T-helper 1 cell treated with Interleukin-12 subunit alpha and Interleukin-12 subunit beta and Interleukin-4 antibody, amounts not matched to agents 30 μg/mL and 1 μg/mL, for 36 hours (primary cell): Measurements from ENCODE around the gene NUP62.

ENCODE experiments used
- H3K27ac Mint-ChIP-seq: one replicate; pipeline ENCODE4 v1.8.0; 2021; ENCODE audit warnings: mild to moderate bottlenecking, mixed read lengths
- H3K27me3 Mint-ChIP-seq: one replicate; pipeline ENCODE4 v1.8.0; 2021; ENCODE audit warnings: low read depth, mixed read lengths
- H3K36me3 Mint-ChIP-seq: one replicate; pipeline ENCODE4 v1.8.0; 2021; ENCODE audit warnings: low read depth, mixed read lengths
- H3K4me1 Mint-ChIP-seq: one replicate; pipeline ENCODE4 v1.8.0; 2021; ENCODE audit warnings: low read depth, mixed read lengths
- H3K4me3 Mint-ChIP-seq: one replicate; pipeline ENCODE4 v1.8.0; 2021; ENCODE audit warnings: mild to moderate bottlenecking, moderate library complexity, mixed read lengths
- H3K9me3 Mint-ChIP-seq: one replicate; pipeline ENCODE4 v1.8.0; 2021; ENCODE audit warnings: mixed read lengths

Gene NUP62

GRCh38 chr19:49908480-49909420 lies 20.6 kb downstream of the NUP62 start:
- Mint-ChIP-seq H3K4me3 (no peak overlapping the region), H3K27ac (peak overlapping the region; percentile 45), H3K36me3 (peaks cover 41% of the 10 kb centered on the region), H3K27me3 (no peaks in the 10 kb centered on the region), H3K9me3 (no peaks in the 10 kb centered on the region), H3K4me1 (peaks cover 42% of the 10 kb centered on the region)

- H3K27ac Mint-ChIP-seq, result no peak overlapping the region
- H3K4me1 Mint-ChIP-seq, result peaks cover 36% of the 10 kb centered on the region
- H3K36me3 Mint-ChIP-seq, result peaks cover 33% of the 10 kb centered on the region
- no peak overlapping the region for H3K4me3 Mint-ChIP-seq
- no peaks in the 10 kb centered on the region for H3K27me3 Mint-ChIP-seq
- H3K9me3 Mint-ChIP-seq, result no peaks in the 10 kb centered on the region
Observed at GRCh38 chr19:49907745-49908446, 21.4 kb downstream of the NUP62 start.

GRCh38 chr19:49906879-49907564 lies 22.3 kb downstream of the NUP62 start:
- no peaks in the 10 kb centered on the region for H3K27me3 Mint-ChIP-seq
- peaks cover 28% of the 10 kb centered on the region for H3K36me3 Mint-ChIP-seq
- H3K4me1 Mint-ChIP-seq, result peaks cover 30% of the 10 kb centered on the region
- no peaks in the 10 kb centered on the region for H3K9me3 Mint-ChIP-seq
- no peak overlapping the region for H3K27ac Mint-ChIP-seq
- H3K4me3 Mint-ChIP-seq, result no peak overlapping the region

DNA sequence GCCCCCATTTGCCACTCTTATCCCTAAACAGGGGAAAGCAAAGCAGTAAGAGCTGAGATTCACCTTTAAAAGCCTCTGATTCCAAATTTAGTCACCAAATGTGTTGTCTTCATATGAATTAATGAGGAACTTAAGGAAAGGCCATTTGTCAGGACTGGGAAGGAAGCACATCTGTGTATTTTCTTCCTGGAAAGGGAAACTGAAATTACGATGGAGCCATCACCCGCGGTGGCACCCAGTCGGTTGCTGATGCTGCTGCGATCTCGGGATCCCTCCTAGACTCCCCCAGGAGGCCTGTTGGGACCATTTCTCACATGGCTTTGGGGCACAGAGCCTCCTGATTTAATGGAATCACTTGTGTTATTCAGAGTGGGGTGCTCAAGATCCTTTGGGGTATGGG lies 25.2 kb downstream of the NUP62 start:
- H3K9me3 Mint-ChIP-seq, result no peaks in the 10 kb centered on the region
- H3K4me3 Mint-ChIP-seq, result no peak overlapping the region
- peaks cover 20% of the 10 kb centered on the region for H3K4me1 Mint-ChIP-seq
- no peak overlapping the region for H3K27ac Mint-ChIP-seq
- H3K27me3 Mint-ChIP-seq, result no peaks in the 10 kb centered on the region
- H3K36me3 Mint-ChIP-seq, result peaks cover 19% of the 10 kb centered on the region

DNA sequence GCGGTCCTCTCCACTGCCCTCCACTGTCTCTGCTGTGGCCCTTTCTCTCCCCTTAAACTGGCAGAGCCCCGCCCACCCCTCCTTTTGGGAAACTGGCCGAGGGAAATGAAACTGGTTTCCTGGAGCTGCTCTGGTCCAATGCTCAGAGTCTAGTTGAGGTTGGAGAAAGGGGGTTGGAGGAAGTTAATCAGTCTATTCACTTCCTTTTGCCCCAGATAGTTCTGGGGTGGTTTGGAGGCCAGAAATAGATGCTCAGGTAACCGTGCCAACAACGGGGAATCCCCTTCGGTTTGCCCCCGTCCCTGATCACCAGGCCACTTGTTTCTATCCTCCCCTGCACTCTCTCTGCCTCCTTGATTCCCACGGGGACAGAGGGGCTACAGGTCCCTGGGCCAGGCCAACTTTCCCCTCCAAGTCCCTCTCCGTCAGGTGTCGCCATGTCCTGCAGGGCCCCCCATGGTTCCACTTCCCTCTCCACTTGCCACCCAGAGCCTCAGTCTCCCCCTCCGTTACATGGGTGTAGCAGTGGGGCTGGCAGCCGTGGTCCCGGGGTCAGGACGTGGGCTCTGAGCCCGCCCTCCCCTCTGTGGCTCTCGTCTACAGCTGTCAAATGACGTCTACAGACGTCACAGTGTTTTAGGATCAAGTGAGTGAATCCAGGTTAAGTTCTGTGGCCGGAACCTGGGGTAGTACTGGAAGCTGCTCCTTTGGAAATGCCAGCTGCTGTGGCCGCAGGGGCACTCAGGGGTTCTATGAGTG lies 32.3 kb downstream of the NUP62 start, which contains the start of gene IL4I1:
Gene IL4I1 (minus strand): TSS at position 25 of the 759 bp plus-strand sequence. CDS start 727 bp downstream, outside the sequence.
- peaks cover 39% of the 10 kb centered on the region for H3K4me1 Mint-ChIP-seq
- peaks cover 4% of the 10 kb centered on the region for H3K36me3 Mint-ChIP-seq
- H3K9me3 Mint-ChIP-seq, result no peaks in the 10 kb centered on the region
- no peaks in the 10 kb centered on the region for H3K27me3 Mint-ChIP-seq
- H3K27ac Mint-ChIP-seq, result peak within 1 kb of the TSS; percentile 98
- H3K4me3 Mint-ChIP-seq, result peak within 1 kb of the TSS; percentile 87

GRCh38 chr19:49895566-49896297 lies 33.6 kb downstream of the NUP62 start:
- Mint-ChIP-seq H3K4me3 (peak overlapping the region; percentile 31), H3K27ac (peak overlapping the region; percentile 98), H3K4me1 (peaks cover 37% of the 10 kb centered on the region), H3K36me3 (peaks cover 4% of the 10 kb centered on the region), H3K27me3 (no peaks in the 10 kb centered on the region), H3K9me3 (no peaks in the 10 kb centered on the region)

DNA sequence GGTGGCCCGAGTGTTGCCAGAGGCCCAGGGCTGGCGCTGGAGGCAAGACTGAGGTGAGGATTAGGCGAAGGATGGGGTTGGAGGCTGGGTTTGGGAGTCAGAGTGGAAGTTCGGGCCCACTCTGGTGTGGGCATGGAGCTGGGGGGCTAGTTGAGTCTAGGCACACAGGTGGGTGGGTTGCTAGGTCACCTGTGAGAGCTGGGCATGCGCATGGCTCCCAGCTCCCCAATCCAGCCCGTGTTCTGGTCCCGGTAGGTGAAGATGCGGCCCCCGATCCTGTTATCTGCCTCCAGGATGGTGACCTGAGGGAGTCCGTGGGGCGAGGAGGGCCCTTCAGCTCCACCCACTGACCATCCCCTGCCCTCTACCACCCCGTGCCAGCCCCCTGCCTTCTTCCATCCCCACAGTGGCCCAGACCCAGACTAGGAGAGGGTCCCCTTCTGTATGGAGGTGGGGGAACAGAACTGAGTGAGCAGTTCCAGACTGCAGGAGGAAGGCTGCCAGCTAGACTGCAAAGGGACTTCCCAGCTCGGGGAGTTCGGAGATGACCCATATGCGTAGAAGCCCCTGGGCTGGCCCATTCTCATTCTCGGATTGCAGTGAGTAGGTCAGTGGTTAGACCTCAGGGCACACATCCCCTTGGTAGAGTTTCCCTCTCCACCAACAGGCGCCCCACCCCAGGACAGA lies 34.3 kb downstream of the NUP62 start:
- no peaks in the 10 kb centered on the region for H3K27me3 Mint-ChIP-seq
- H3K9me3 Mint-ChIP-seq, result no peaks in the 10 kb centered on the region
- H3K36me3 Mint-ChIP-seq, result peaks cover 4% of the 10 kb centered on the region
- H3K27ac Mint-ChIP-seq, result peak overlapping the region; percentile 62
- H3K4me1 Mint-ChIP-seq, result peaks cover 39% of the 10 kb centered on the region
- H3K4me3 Mint-ChIP-seq, result peak overlapping the region; percentile 31

DNA sequence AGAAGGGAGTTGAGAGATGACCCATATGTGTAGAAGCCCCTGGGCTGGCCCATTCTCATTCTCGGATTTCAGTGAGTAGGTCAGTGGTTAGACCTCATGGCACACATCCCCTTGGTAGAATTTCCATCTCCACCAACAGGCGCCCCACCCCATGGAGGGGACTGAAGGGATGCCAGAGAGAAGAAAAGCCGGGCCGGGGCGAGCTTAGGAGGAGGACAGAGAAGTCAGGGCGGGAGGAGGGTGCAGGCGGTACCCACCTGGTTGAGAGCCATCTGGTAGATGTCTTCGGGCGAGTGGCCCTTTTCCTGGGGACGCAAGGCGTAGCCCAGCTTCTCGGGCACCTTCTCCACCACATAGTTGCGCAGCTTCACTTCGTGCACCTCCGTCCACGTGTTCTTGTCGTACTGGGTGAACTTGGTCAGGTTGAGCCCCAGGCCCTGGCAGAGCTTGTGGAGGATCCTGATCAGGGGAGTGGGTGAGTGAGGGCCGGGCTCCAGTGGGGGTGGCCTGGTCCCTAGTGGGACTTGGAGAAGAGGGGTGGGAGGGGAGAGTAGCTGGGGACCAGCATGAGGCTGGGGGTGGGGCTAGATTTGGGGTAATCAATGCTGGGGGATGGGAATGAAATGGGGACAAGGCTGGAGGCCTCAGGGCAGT lies 35.2 kb downstream of the NUP62 start:
- Mint-ChIP-seq H3K36me3 (peaks cover 8% of the 10 kb centered on the region), H3K27ac (peak overlapping the region; percentile 26), H3K4me3 (no peak overlapping the region), H3K4me1 (peaks cover 39% of the 10 kb centered on the region), H3K9me3 (no peaks in the 10 kb centered on the region), H3K27me3 (no peaks in the 10 kb centered on the region)

GRCh38 chr19:49892716-49893115 lies 36.6 kb downstream of the NUP62 start:
- H3K4me1 Mint-ChIP-seq, result peaks cover 36% of the 10 kb centered on the region
- H3K9me3 Mint-ChIP-seq, result no peaks in the 10 kb centered on the region
- H3K27me3 Mint-ChIP-seq, result no peaks in the 10 kb centered on the region
- H3K36me3 Mint-ChIP-seq, result peaks cover 10% of the 10 kb centered on the region
- H3K4me3 Mint-ChIP-seq, result peak overlapping the region; percentile 1
- peak overlapping the region; percentile 55 for H3K27ac Mint-ChIP-seq

GRCh38 chr19:49891393-49891792 lies 37.9 kb downstream of the NUP62 start:
- Mint-ChIP-seq H3K27ac (no peak overlapping the region), H3K36me3 (peaks cover 10% of the 10 kb centered on the region), H3K4me1 (peaks cover 23% of the 10 kb centered on the region), H3K27me3 (no peaks in the 10 kb centered on the region), H3K4me3 (peak overlapping the region; percentile 10), H3K9me3 (no peaks in the 10 kb centered on the region)

DNA sequence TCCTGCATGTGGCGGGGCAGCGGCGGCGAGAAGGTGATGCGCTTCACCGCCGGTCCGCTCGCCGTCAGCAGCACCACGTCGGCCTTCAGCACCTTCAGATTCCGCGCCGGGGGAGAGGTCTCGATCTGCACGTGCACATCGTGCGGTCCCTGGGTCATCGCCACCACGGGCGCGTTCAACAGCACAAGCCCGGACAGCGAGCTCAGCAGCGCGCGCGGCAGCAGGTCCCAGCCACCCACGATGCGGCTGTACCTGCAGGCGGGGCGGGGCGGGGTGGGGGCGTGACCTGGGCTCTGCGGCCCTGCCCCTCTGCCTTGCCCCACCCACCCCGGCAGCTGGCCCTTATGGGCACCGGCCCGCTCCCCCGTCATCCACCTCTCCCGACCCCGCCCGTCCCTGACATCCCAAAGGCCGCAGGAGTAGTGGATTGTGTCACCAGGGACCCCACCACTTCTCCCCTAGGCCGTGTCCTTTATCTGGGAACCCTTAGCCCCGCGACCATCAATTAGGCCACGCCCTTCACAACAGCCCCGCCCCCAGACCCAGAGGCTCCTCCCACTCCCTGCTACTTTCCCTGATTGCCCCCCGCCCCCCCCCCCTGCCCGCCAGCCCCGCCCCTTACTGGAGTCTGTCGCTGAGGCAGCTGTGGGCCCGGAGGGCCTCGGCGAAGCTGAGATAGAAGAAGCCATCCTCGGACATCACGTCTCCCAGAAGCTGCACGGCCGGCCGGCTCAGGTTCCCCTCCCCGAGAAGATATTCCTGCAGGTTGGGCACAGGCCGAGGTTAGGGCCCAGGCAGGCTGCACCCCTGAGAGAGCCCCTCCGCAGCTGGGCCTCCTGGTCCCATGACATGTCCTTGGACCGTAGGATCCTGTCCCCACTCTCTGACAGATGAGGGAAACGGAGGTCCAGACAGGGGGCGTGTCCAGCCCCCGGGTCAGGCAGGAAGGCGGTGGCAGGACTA lies 38.7 kb downstream of the NUP62 start:
- no peaks in the 10 kb centered on the region for H3K9me3 Mint-ChIP-seq
- H3K4me3 Mint-ChIP-seq, result peak overlapping the region; percentile 75
- no peaks in the 10 kb centered on the region for H3K27me3 Mint-ChIP-seq
- peak overlapping the region; percentile 77 for H3K27ac Mint-ChIP-seq
- peaks cover 11% of the 10 kb centered on the region for H3K36me3 Mint-ChIP-seq
- H3K4me1 Mint-ChIP-seq, result peaks cover 15% of the 10 kb centered on the region
